ENCODE data around the gene NET1.

The NET1 gene

DNA sequence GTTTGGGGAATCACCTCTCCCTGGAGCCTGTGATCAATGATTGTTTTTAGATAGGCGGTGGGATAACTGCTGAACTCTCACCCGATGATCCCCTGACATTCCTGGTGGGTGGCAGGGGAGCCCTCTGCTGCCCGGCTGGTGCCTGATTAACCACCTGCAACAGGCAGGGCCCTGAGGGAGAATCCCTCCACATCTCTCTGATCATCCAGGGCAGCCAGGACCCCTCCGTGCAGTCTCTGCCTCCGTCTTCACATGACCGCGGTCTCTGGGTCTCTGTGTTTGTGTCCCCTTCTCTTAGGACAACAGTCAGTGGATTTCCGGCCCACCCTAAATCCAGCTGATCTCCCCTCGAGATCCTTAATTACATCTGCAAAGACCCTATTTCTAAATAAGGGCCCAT is 69.7 kb downstream of the NET1 start:
- no peak for ATAC-seq (ENCODE audit: insufficient read depth, low read depth)
- TF ChIP-seq, protein P1, sequence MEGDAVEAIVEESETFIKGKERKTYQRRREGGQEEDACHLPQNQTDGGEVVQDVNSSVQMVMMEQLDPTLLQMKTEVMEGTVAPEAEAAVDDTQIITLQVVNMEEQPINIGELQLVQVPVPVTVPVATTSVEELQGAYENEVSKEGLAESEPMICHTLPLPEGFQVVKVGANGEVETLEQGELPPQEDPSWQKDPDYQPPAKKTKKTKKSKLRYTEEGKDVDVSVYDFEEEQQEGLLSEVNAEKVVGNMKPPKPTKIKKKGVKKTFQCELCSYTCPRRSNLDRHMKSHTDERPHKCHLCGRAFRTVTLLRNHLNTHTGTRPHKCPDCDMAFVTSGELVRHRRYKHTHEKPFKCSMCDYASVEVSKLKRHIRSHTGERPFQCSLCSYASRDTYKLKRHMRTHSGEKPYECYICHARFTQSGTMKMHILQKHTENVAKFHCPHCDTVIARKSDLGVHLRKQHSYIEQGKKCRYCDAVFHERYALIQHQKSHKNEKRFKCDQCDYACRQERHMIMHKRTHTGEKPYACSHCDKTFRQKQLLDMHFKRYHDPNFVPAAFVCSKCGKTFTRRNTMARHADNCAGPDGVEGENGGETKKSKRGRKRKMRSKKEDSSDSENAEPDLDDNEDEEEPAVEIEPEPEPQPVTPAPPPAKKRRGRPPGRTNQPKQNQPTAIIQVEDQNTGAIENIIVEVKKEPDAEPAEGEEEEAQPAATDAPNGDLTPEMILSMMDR (IDR thresholded peaks at IDR 0.05; ENCODE audit: borderline replicate concordance, extremely low read depth, low read length, poor library complexity, severe bottlenecking): no peak
- no peak for TF ChIP-seq EZH2 (IDR thresholded peaks at IDR 0.05; ENCODE audit: borderline replicate concordance, low read depth, low read length, severe bottlenecking)
- no peaks in the 10 kb centered on the region; the same call in 1 of the 2 replicates for H4K20me1 ChIP-seq (ENCODE audit: insufficient read depth, low read length)
- no peaks in the 10 kb centered on the region for H3K36me3 ChIP-seq (ENCODE audit: insufficient read depth, low read length)
- H3K4me3 ChIP-seq (ENCODE audit: low read depth in 1 of 2, low read length in 2 of 2): no peak overlapping the region
- no peak overlapping the region for H2AFZ ChIP-seq (ENCODE audit: low read depth, low read length)
- H3K9ac ChIP-seq (ENCODE audit: low read depth, low read length): no peak overlapping the region
- H3K27ac ChIP-seq (ENCODE audit: low read length): no peak overlapping the region
- H3K4me2 ChIP-seq (ENCODE audit: insufficient read depth, low read length): no peak overlapping the region
- no peaks in the 10 kb centered on the region for H3K9me3 ChIP-seq (ENCODE audit: insufficient read depth, low read length, severe bottlenecking)
- no peaks in the 10 kb centered on the region for H3K79me2 ChIP-seq (ENCODE audit: insufficient read depth, low read length)
- no peaks in the 10 kb centered on the region for H3K4me1 ChIP-seq (ENCODE audit: insufficient read depth, low read length)
- no peak for DNase-seq
- peaks cover 2% of the 10 kb centered on the region for H3K27me3 ChIP-seq (ENCODE audit: insufficient read depth, low read length, poor library complexity)

DNA sequence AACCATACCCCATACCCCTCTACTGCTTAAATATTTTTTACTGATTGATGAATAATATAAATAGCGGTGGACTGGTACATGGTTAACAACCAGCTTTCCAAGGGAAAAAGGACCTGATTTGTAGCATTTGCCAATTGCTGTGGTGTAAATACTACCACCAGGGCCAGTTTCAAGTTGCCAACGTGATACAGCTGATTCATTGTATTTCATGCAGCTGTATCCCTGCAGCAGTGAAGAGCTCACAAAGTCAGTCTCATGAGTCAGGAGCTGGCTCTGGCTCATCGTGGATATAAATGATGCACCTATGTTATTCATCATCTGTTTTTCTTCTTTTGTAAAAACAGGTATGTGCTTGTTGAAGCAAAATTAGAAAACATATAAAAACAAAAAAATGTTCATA is 71.8 kb downstream of the NET1 start:
- H3K4me1 ChIP-seq (ENCODE audit: insufficient read depth, low read length): no peaks in the 10 kb centered on the region
- TF ChIP-seq EZH2 (IDR thresholded peaks at IDR 0.05; ENCODE audit: borderline replicate concordance, low read depth, low read length, severe bottlenecking): no peak
- TF ChIP-seq, protein P1 (IDR thresholded peaks at IDR 0.05; ENCODE audit: borderline replicate concordance, extremely low read depth, low read length, poor library complexity, severe bottlenecking): no peak
- H2AFZ ChIP-seq (ENCODE audit: low read depth, low read length): no peak overlapping the region
- no peaks in the 10 kb centered on the region for H3K79me2 ChIP-seq (ENCODE audit: insufficient read depth, low read length)
- H3K4me3 ChIP-seq (ENCODE audit: low read depth in 1 of 2, low read length in 2 of 2): no peak overlapping the region
- no peaks in the 10 kb centered on the region for H3K9me3 ChIP-seq (ENCODE audit: insufficient read depth, low read length, severe bottlenecking)
- no peak overlapping the region for H3K4me2 ChIP-seq (ENCODE audit: insufficient read depth, low read length)
- ATAC-seq (ENCODE audit: insufficient read depth, low read depth) (no peak), DNase-seq (no peak)
- no peak overlapping the region for H3K9ac ChIP-seq (ENCODE audit: low read depth, low read length)
- H4K20me1 ChIP-seq (ENCODE audit: insufficient read depth, low read length): no peaks in the 10 kb centered on the region
- H3K27me3 ChIP-seq (ENCODE audit: insufficient read depth, low read length, poor library complexity): peaks cover 2% of the 10 kb centered on the region
- no peaks in the 10 kb centered on the region for H3K36me3 ChIP-seq (ENCODE audit: insufficient read depth, low read length)
- H3K27ac ChIP-seq (ENCODE audit: low read length): no peak overlapping the region

- ATAC-seq (ENCODE audit: insufficient read depth, low read depth) (no peak), DNase-seq (no peak)
- H3K36me3 ChIP-seq (ENCODE audit: insufficient read depth, low read length): no peaks in the 10 kb centered on the region
- no peak overlapping the region for H2AFZ ChIP-seq (ENCODE audit: low read depth, low read length)
- H3K9ac ChIP-seq (ENCODE audit: low read depth, low read length): no peak overlapping the region
- no peaks in the 10 kb centered on the region for H3K4me1 ChIP-seq (ENCODE audit: insufficient read depth, low read length)
- TF ChIP-seq, protein P1 (IDR thresholded peaks at IDR 0.05; ENCODE audit: borderline replicate concordance, extremely low read depth, low read length, poor library complexity, severe bottlenecking): no peak
- no peak for TF ChIP-seq EZH2 (IDR thresholded peaks at IDR 0.05; ENCODE audit: borderline replicate concordance, low read depth, low read length, severe bottlenecking)
- H3K9me3 ChIP-seq (ENCODE audit: insufficient read depth, low read length, severe bottlenecking): no peaks in the 10 kb centered on the region
- H3K27ac ChIP-seq (ENCODE audit: low read length): no peak overlapping the region
- H3K79me2 ChIP-seq (ENCODE audit: insufficient read depth, low read length): no peaks in the 10 kb centered on the region
- H3K27me3 ChIP-seq (ENCODE audit: insufficient read depth, low read length, poor library complexity): peaks cover 2% of the 10 kb centered on the region
- no peak overlapping the region for H3K4me3 ChIP-seq (ENCODE audit: low read depth in 1 of 2, low read length in 2 of 2)
- H4K20me1 ChIP-seq (ENCODE audit: insufficient read depth, low read length): no peaks in the 10 kb centered on the region
- no peak overlapping the region for H3K4me2 ChIP-seq (ENCODE audit: insufficient read depth, low read length)
These were observed 72.9 kb downstream of the NET1 start for GRCh38 chr10:5485290-5485689.
